PFSK-1 (cell line): ENCODE measurements around the gene CRLF2.

Source experiments
- FOXP2 ChIP-seq: optimal IDR thresholded peaks from 2 replicates; pipeline ENCODE3; 2011; ENCODE audit warnings: borderline replicate concordance, control low read depth, inconsistent platforms; ENCODE audit not compliant: insufficient read depth; ENCODE audit errors: extremely low read length, extremely low read depth
- POLR2AphosphoS5 ChIP-seq: IDR thresholded peaks from 2 replicates; pipeline ENCODE4 v1.6.1; 2012; ENCODE audit warnings: low read depth, mild to moderate bottlenecking, control low read depth, low read length, moderate library complexity
- SIN3A ChIP-seq: IDR thresholded peaks from 2 replicates; pipeline ENCODE4 v1.6.1; 2012; ENCODE audit warnings: mild to moderate bottlenecking, low read length, moderate library complexity, borderline replicate concordance; ENCODE audit not compliant: insufficient read depth
- TAF1 ChIP-seq: IDR thresholded peaks from 2 replicates; pipeline ENCODE4 v1.6.1; 2012; ENCODE audit warnings: low read length, control low read depth, borderline replicate concordance; ENCODE audit not compliant: insufficient read depth
- TF ChIP-seq, protein P1 (sequence below), 2 experiments: IDR thresholded peaks; 2 replicates each; pipeline versions ENCODE4 v1.6.1 to v1.8.0; 2011 to 2012; ENCODE audit warnings: low read depth in 2 of 2, low read length in 2 of 2, control low read depth in 1 of 2, inconsistent platforms in 1 of 2, mild to moderate bottlenecking in 1 of 2, moderate library complexity in 1 of 2; ENCODE audit not compliant: insufficient read depth in 1 of 2

DNA sequence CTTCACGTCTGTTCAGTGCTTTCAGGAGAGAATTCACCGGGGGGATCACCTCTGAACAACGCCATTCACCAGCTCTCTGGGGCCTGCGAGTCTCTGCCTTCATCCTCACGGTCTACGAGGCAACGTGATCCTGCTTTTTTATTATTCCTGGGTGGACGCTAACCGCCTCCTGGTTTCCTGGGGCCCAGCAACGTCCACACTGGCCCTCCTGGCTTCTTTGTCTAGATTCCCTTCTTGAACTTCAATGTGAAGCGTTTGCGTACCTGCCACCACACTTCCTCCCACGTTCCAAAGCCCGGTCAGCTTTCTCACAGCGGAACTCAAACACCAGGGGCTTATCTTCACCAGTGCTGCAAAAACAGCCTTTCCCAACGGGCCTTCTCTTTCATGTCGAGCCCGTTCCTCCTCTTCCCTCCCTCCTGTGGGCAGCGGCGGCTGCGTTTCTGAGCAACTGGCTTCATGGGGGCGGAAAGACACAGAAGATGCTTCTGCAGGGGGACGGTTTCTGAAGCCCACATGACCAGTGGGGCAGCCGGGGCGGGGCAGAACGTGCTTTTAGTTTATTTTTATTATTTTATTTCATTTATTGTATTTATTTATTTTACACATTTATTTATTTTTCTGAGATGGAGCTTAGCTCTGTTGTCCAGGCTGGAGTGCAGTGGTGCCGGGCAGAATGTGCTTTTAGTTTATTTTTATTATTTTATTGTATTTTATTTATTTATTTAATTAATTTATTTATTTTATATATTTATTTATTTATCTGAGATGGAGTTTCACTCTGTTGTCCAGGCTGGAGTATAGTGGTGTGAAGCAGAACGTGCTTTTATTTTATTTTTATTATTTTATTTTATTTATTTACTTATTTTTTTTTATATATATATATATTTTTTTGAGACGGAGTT, 64.6 kb downstream of the CRLF2 start:
- TF ChIP-seq, protein P1, sequence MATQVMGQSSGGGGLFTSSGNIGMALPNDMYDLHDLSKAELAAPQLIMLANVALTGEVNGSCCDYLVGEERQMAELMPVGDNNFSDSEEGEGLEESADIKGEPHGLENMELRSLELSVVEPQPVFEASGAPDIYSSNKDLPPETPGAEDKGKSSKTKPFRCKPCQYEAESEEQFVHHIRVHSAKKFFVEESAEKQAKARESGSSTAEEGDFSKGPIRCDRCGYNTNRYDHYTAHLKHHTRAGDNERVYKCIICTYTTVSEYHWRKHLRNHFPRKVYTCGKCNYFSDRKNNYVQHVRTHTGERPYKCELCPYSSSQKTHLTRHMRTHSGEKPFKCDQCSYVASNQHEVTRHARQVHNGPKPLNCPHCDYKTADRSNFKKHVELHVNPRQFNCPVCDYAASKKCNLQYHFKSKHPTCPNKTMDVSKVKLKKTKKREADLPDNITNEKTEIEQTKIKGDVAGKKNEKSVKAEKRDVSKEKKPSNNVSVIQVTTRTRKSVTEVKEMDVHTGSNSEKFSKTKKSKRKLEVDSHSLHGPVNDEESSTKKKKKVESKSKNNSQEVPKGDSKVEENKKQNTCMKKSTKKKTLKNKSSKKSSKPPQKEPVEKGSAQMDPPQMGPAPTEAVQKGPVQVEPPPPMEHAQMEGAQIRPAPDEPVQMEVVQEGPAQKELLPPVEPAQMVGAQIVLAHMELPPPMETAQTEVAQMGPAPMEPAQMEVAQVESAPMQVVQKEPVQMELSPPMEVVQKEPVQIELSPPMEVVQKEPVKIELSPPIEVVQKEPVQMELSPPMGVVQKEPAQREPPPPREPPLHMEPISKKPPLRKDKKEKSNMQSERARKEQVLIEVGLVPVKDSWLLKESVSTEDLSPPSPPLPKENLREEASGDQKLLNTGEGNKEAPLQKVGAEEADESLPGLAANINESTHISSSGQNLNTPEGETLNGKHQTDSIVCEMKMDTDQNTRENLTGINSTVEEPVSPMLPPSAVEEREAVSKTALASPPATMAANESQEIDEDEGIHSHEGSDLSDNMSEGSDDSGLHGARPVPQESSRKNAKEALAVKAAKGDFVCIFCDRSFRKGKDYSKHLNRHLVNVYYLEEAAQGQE (IDR thresholded peaks at IDR 0.05; ENCODE audit: insufficient read depth in 1 of 2, low read depth in 2 of 2, low read length in 2 of 2): no peak
- no peak for TF ChIP-seq TAF1
- no peak for TF ChIP-seq POLR2AphosphoS5
- TF ChIP-seq SIN3A: no peak
- TF ChIP-seq FOXP2: no peak
